Neural cell (in vitro differentiated cells): ENCODE measurements around the gene PYHIN1. TPM values are rescaled to one million over a fixed set of nuclear protein-coding genes. Genes with fewer than 3 reads are reported as not detected.

Experiments used
- H2AFZ ChIP-seq: fragments of 200-600, 300-800 bp; sonication (generic), shearing (Covaris generic); 2 replicates; pipeline ENCODE4 v1.6.0; 2014; ENCODE audit warnings: low read depth, mild to moderate bottlenecking, antibody characterized with exemption, low read length, moderate library complexity
- H3F3A ChIP-seq: fragments of 200-600 bp; shearing (Covaris generic); 2 replicates; pipeline ENCODE4 v1.6.1; 2016; ENCODE audit warnings: mild to moderate bottlenecking, moderate library complexity, mixed read lengths, antibody characterized with exemption, low read length; ENCODE audit not compliant: insufficient read depth, poor library complexity, severe bottlenecking
- H3K27ac ChIP-seq: fragments of 200-600, 300-800 bp; sonication (generic), shearing (Covaris generic); 2 replicates; pipeline ENCODE4 v1.5.1; 2014; ENCODE audit warnings: mild to moderate bottlenecking, low read length, moderate library complexity
- H3K27me3 ChIP-seq: fragments of 300-800, 200-600 bp; sonication (generic), shearing (Covaris generic); 2 replicates; pipeline ENCODE4 v1.6.0; 2014; ENCODE audit warnings: mild to moderate bottlenecking, low read depth, low read length, moderate library complexity; ENCODE audit not compliant: insufficient read depth
- H3K36me3 ChIP-seq: fragments of 300-800, 200-600 bp; sonication (generic), shearing (Covaris generic); 2 replicates; pipeline ENCODE4 v1.5.1; 2014; ENCODE audit warnings: mild to moderate bottlenecking, antibody characterized with exemption, low read length, moderate library complexity; ENCODE audit not compliant: insufficient read depth
- H3K4me2 ChIP-seq: fragments of 300-800, 200-600 bp; sonication (generic), shearing (Covaris generic); 2 replicates; pipeline ENCODE4 v1.6.0; 2014; ENCODE audit warnings: mild to moderate bottlenecking, low read length
- H3K4me3 ChIP-seq: fragments of 300-800, 200-600 bp; sonication (generic), shearing (Covaris generic); 2 replicates; pipeline ENCODE4 v1.5.1; 2014; ENCODE audit warnings: mild to moderate bottlenecking, low read length, moderate library complexity
- H3K79me2 ChIP-seq: fragments of 200-600 bp; shearing (Covaris generic); replicated peaks from 2 replicates; pipeline ENCODE4 v1.6.0; 2014; ENCODE audit warnings: mild to moderate bottlenecking, low read length, moderate library complexity; ENCODE audit not compliant: insufficient read depth
- H3K9ac ChIP-seq: fragments of 300-800, 200-600 bp; sonication (generic), shearing (Covaris generic); 2 replicates; pipeline ENCODE4 v1.6.1; 2016; ENCODE audit warnings: mild to moderate bottlenecking, low read length, mixed read lengths
- H3K9me2 ChIP-seq: fragments of 200-600 bp; shearing (Covaris generic); 2 replicates; pipeline ENCODE4 v1.6.1; 2016; ENCODE audit warnings: mild to moderate bottlenecking, low read length, mixed read lengths; ENCODE audit not compliant: insufficient read depth
- H3K9me3 ChIP-seq: fragments of 200-600, 300-800 bp; sonication (generic), shearing (Covaris generic); 2 replicates; pipeline ENCODE4 v1.6.1; 2016; ENCODE audit warnings: mild to moderate bottlenecking, mixed run types, low read length, moderate library complexity, mixed read lengths
- H4K20me1 ChIP-seq: fragments of 200-600 bp; shearing (Covaris generic); 2 replicates; pipeline ENCODE4 v1.6.1; 2016; ENCODE audit warnings: mild to moderate bottlenecking, mixed run types; ENCODE audit not compliant: insufficient read depth
- CTCF ChIP-seq: fragments of 450-650 bp; IDR thresholded peaks from 2 replicates; pipeline ENCODE4 v1.5.1; 2014; ENCODE audit warnings: antibody characterized with exemption, mild to moderate bottlenecking, moderate library complexity; ENCODE audit not compliant: poor library complexity, severe bottlenecking
- EP300 ChIP-seq: fragments of 450-650 bp; conservative IDR thresholded peaks from 2 replicates; pipeline ENCODE4 v1.6.1; 2014; ENCODE audit warnings: antibody characterized with exemption, mild to moderate bottlenecking, moderate library complexity; ENCODE audit not compliant: poor library complexity, severe bottlenecking
- EZH2 ChIP-seq: fragments of 200-600, 300-800 bp; shearing (Covaris generic), sonication (generic); IDR thresholded peaks from 2 replicates; pipeline ENCODE4 v1.6.1; 2014; ENCODE audit warnings: antibody characterized with exemption, low read length, borderline replicate concordance, mild to moderate bottlenecking; ENCODE audit not compliant: insufficient read depth, poor library complexity, severe bottlenecking
- MXI1 ChIP-seq: fragments of 450-650 bp; conservative IDR thresholded peaks from 2 replicates; pipeline ENCODE4 v1.6.1; 2014; ENCODE audit warnings: antibody characterized with exemption, mild to moderate bottlenecking; ENCODE audit not compliant: poor library complexity, severe bottlenecking
- POLR2AphosphoS5 ChIP-seq: IDR thresholded peaks from 2 replicates; pipeline ENCODE4 v1.6.1; 2012
- RAD21 ChIP-seq: fragments of 450-650 bp; conservative IDR thresholded peaks from 2 replicates; pipeline ENCODE4 v1.6.1; 2014; ENCODE audit warnings: antibody characterized with exemption, mild to moderate bottlenecking, moderate library complexity
- REST ChIP-seq: IDR thresholded peaks from 2 replicates; pipeline ENCODE4 v1.6.1; 2012; ENCODE audit warnings: borderline replicate concordance
- SMC3 ChIP-seq: fragments of 450-650 bp; conservative IDR thresholded peaks from 2 replicates; pipeline ENCODE4 v1.6.1; 2014; ENCODE audit warnings: antibody characterized with exemption, mild to moderate bottlenecking, moderate library complexity; ENCODE audit not compliant: poor library complexity
- TAF1 ChIP-seq: IDR thresholded peaks from 2 replicates; pipeline ENCODE4 v1.6.1; 2012; ENCODE audit warnings: low read depth
- polyA plus RNA-seq: library from polyadenylated mRNA; depleted of rRNA; stranded (reverse); fragments of >200 nt; gene quantifications from 2 replicates; pipeline ENCODE4 v1.2.3, GENCODE V29; 2014

PYHIN1 gene
- polyA plus RNA-seq, 1 donor from 2014 or later: not detected

- H3F3A ChIP-seq: no peaks in the 10 kb centered on the region
- no peak overlapping the region for H3K4me3 ChIP-seq
- no peaks in the 10 kb centered on the region for H3K36me3 ChIP-seq
- no peak overlapping the region for H2AFZ ChIP-seq
- no peaks in the 10 kb centered on the region for H3K27me3 ChIP-seq
- no peak overlapping the region for H3K27ac ChIP-seq
- no peaks in the 10 kb centered on the region for H3K9me2 ChIP-seq
- TF ChIP-seq REST: no peak
- no peak for TF ChIP-seq EP300
- TF ChIP-seq RAD21: no peak
- TF ChIP-seq TAF1: no peak
- TF ChIP-seq CTCF: no peak
- no peak for TF ChIP-seq MXI1
- no peak for TF ChIP-seq POLR2AphosphoS5
- TF ChIP-seq SMC3: no peak
- no peak for TF ChIP-seq EZH2
- no peaks in the 10 kb centered on the region for H4K20me1 ChIP-seq
- H3K4me2 ChIP-seq: no peak overlapping the region
- H3K9me3 ChIP-seq: no peaks in the 10 kb centered on the region
- H3K9ac ChIP-seq: no peak overlapping the region
- no peaks in the 10 kb centered on the region for H3K79me2 ChIP-seq
Measured at GRCh38 chr1:158946785-158947184, 15.4 kb downstream of the PYHIN1 start.

- Histone ChIP-seq H3K27ac (no peak overlapping the region), H3K9me2 (no peaks in the 10 kb centered on the region), H4K20me1 (no peaks in the 10 kb centered on the region), H2AFZ (no peak overlapping the region), H3K79me2 (no peaks in the 10 kb centered on the region), H3K36me3 (no peaks in the 10 kb centered on the region), H3K9me3 (no peaks in the 10 kb centered on the region), H3K4me3 (no peak overlapping the region), H3K27me3 (no peaks in the 10 kb centered on the region), H3K4me2 (no peak overlapping the region), H3F3A (no peaks in the 10 kb centered on the region), H3K9ac (no peak overlapping the region)
- TF ChIP-seq SMC3 (no peak), RAD21 (no peak), REST (no peak), CTCF (no peak), TAF1 (no peak), EP300 (no peak), EZH2 (no peak)
Measured at GRCh38 chr1:158951956-158952355, 20.6 kb downstream of the PYHIN1 start.
